MM.1S (cell line): ENCODE data around the gene FBLN2.

Experiments used
- DNase-seq: peaks from one replicate; pipeline ENCODE4 v3.0.0-alpha.2; 2015
- H2AFZ ChIP-seq: fragments of 300-600 bp; sonication (generic); 2 replicates; pipeline ENCODE4 v1.6.0; 2016; ENCODE audit warnings: antibody characterized with exemption, low read length
- H3F3A ChIP-seq: fragments of 300-600 bp; sonication (generic); 2 replicates; pipeline ENCODE4 v1.6.1; 2016; ENCODE audit warnings: mild to moderate bottlenecking, antibody characterized with exemption, low read length, moderate library complexity, mixed read lengths; ENCODE audit not compliant: insufficient read depth
- H3K27ac ChIP-seq: fragments of 300-600 bp; sonication (generic); 2 replicates; pipeline ENCODE4 v1.5.1; 2016; ENCODE audit warnings: mild to moderate bottlenecking, low read length
- H3K27me3 ChIP-seq: fragments of 300-600 bp; sonication (generic); replicated peaks from 2 replicates; pipeline ENCODE4 v1.6.0; 2016; ENCODE audit warnings: low read length; ENCODE audit not compliant: insufficient read depth
- H3K36me3 ChIP-seq: fragments of 300-600 bp; sonication (generic); replicated peaks from 2 replicates; pipeline ENCODE4 v1.6.1; 2016; ENCODE audit warnings: mild to moderate bottlenecking, low read length, mixed read lengths; ENCODE audit not compliant: insufficient read depth
- H3K4me1 ChIP-seq: fragments of 300-600 bp; sonication (generic); 2 replicates; pipeline ENCODE4 v1.6.1; 2016; ENCODE audit warnings: low read length, mixed read lengths
- H3K4me2 ChIP-seq: fragments of 300-600 bp; sonication (generic); 2 replicates; pipeline ENCODE4 v1.6.0; 2016; ENCODE audit warnings: low read depth, low read length
- H3K4me3 ChIP-seq: fragments of 300-600 bp; sonication (generic); 2 replicates; pipeline ENCODE4 v1.5.1; 2016; ENCODE audit warnings: low read length, mixed read lengths
- H3K79me2 ChIP-seq: fragments of 300-600 bp; sonication (generic); 2 replicates; pipeline ENCODE4 v1.6.1; 2016; ENCODE audit warnings: mixed run types, low read length, mixed read lengths
- H3K9ac ChIP-seq: fragments of 300-600 bp; sonication (generic); 2 replicates; pipeline ENCODE4 v1.6.1; 2016; ENCODE audit warnings: low read length, mixed read lengths
- H3K9me2 ChIP-seq: fragments of 300-600 bp; sonication (generic); replicated peaks from 2 replicates; pipeline ENCODE4 v1.6.1; 2016; ENCODE audit warnings: mild to moderate bottlenecking, low read length, mixed read lengths; ENCODE audit not compliant: insufficient read depth
- H3K9me3 ChIP-seq: fragments of 300-600 bp; sonication (generic); replicated peaks from 2 replicates; pipeline ENCODE4 v1.6.1; 2016; ENCODE audit warnings: mild to moderate bottlenecking, low read length, mixed read lengths; ENCODE audit not compliant: insufficient read depth
- H4K20me1 ChIP-seq: fragments of 300-600 bp; sonication (generic); 2 replicates; pipeline ENCODE4 v1.6.1; 2016; ENCODE audit warnings: mild to moderate bottlenecking, low read length, moderate library complexity, mixed read lengths; ENCODE audit not compliant: insufficient read depth
- CTCF ChIP-seq: fragments of 300-600 bp; sonication (generic); IDR thresholded peaks from 2 replicates; pipeline ENCODE4 v1.5.1; 2016; ENCODE audit warnings: antibody characterized with exemption, low read length, mixed read lengths
- EZH2 ChIP-seq: fragments of 300-600 bp; sonication (generic); optimal IDR thresholded peaks from 2 replicates; pipeline ENCODE3; 2017; ENCODE audit warnings: low read depth, mild to moderate bottlenecking, antibody characterized with exemption, low read length, mixed read lengths
- EZH2phosphoT487 ChIP-seq: fragments of 300-600 bp; sonication (generic); IDR thresholded peaks from 2 replicates; pipeline ENCODE4 v1.6.1; 2018; ENCODE audit warnings: antibody characterized with exemption, low read length

FBLN2 gene

GRCh38 chr3:13513913-13514517 is 34.9 kb upstream of the FBLN2 start:
- Histone ChIP-seq H3K4me2 (no peak overlapping the region), H3K36me3 (no peaks in the 10 kb centered on the region), H2AFZ (no peak overlapping the region), H3K27me3 (peaks cover 75% of the 10 kb centered on the region), H3F3A (no peaks in the 10 kb centered on the region), H3K27ac (no peak overlapping the region), H3K4me1 (no peaks in the 10 kb centered on the region), H3K9me2 (no peaks in the 10 kb centered on the region), H3K4me3 (no peak overlapping the region), H3K9me3 (no peaks in the 10 kb centered on the region), H4K20me1 (no peaks in the 10 kb centered on the region), H3K79me2 (no peaks in the 10 kb centered on the region), H3K9ac (no peak overlapping the region)
- DNase-seq, result no peak
- TF ChIP-seq EZH2 (no peak), EZH2phosphoT487 (no peak), CTCF (no peak)

- H3K9ac ChIP-seq, result no peak overlapping the region
- no peak overlapping the region for H3K4me2 ChIP-seq
- no peak overlapping the region for H3K4me3 ChIP-seq
- H3K27me3 ChIP-seq, result peaks cover 83% of the 10 kb centered on the region
- no peaks in the 10 kb centered on the region for H3K9me2 ChIP-seq
- no peak overlapping the region for H2AFZ ChIP-seq
- TF ChIP-seq CTCF (no peak), EZH2phosphoT487 (no peak), EZH2 (peak; percentile 16)
- no peaks in the 10 kb centered on the region for H3K79me2 ChIP-seq
- no peaks in the 10 kb centered on the region for H3K4me1 ChIP-seq
- H3K9me3 ChIP-seq, result no peaks in the 10 kb centered on the region
- no peaks in the 10 kb centered on the region for H3F3A ChIP-seq
- no peak for DNase-seq
- no peaks in the 10 kb centered on the region for H4K20me1 ChIP-seq
- H3K27ac ChIP-seq, result no peak overlapping the region
- no peaks in the 10 kb centered on the region for H3K36me3 ChIP-seq
Observed at GRCh38 chr3:13514639-13515435, 34.1 kb upstream of the FBLN2 start.

- Histone ChIP-seq H3K9ac (no peak overlapping the region), H3K4me1 (no peaks in the 10 kb centered on the region), H2AFZ (no peak overlapping the region), H3K9me2 (no peaks in the 10 kb centered on the region), H3K9me3 (no peaks in the 10 kb centered on the region), H3K27ac (no peak overlapping the region), H3K36me3 (no peaks in the 10 kb centered on the region), H3K4me2 (no peak overlapping the region), H4K20me1 (no peaks in the 10 kb centered on the region), H3K27me3 (peaks cover 95% of the 10 kb centered on the region), H3K4me3 (no peak overlapping the region), H3F3A (no peaks in the 10 kb centered on the region), H3K79me2 (no peaks in the 10 kb centered on the region)
- TF ChIP-seq EZH2phosphoT487 (no peak), EZH2 (no peak), CTCF (no peak)
- no peak for DNase-seq
Observed at GRCh38 chr3:13515786-13516759, 32.9 kb upstream of the FBLN2 start.
